ENCODE measurements around the gene SOX9.

SOX9 gene

DNA sequence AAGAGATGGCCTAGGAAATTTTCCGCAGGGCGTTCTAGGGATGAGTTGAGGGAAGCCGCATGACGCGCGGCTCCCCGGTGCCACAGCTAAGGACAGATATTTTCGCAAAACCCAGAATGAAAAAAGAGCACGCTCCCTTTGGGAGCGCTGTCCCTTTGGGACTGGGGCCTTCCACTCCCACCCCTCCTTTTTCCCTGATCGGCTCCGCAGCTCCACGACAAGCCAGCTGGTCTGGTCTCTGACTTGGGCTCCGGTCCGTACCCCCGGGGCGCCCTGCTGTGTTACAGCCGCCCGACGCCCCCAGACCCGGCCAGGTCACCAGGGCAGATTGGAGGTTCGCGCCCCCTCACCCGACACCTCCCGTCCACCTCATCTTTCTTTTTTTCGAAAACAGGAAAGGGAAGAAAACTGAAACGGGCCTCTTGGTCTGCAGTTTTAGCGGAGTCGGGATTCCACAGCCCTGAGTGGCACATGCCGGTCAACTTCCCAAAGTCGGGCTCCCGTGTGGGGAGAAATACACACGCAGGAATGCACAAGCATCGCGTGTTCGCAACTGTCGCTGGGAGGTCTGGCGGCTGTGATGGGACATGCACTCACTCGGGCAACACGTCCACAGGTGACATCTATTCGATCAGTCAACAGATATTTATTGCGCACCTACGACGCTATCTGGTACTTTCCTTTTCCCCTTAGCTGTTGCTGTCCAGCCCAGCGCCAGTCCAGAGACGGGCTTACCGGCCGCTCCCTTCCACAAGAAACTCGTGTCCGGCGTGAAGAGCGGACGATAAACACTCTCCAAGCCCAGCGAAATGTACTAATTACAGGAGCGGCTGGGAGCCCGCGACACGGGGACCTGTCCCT is 3.9 kb upstream of the SOX9 start:
- intact Hi-C loops (cut with DNase I; ENCODE audit: low total_unique reads) = loop anchor here (10.0 kb wide), 1 partner anchor 152 kb away; no protein-coding TSS in a partner anchor
- H3K36me3 ChIP-seq = no peaks in the 10 kb centered on the region
- peaks cover 0 to 33% of the 10 kb centered on the region in 2 donors for H3K27me3 ChIP-seq
- H3K4me3 ChIP-seq = peak overlapping the region; percentile 33 to 48
- no peak overlapping the region for H3K27ac ChIP-seq
- H3K9me3 ChIP-seq = no peaks in the 10 kb centered on the region
- H3K4me1 ChIP-seq = peaks cover 0 to 44% (median 31%) of the 10 kb centered on the region in 4 donors
- TF ChIP-seq, protein P1, sequence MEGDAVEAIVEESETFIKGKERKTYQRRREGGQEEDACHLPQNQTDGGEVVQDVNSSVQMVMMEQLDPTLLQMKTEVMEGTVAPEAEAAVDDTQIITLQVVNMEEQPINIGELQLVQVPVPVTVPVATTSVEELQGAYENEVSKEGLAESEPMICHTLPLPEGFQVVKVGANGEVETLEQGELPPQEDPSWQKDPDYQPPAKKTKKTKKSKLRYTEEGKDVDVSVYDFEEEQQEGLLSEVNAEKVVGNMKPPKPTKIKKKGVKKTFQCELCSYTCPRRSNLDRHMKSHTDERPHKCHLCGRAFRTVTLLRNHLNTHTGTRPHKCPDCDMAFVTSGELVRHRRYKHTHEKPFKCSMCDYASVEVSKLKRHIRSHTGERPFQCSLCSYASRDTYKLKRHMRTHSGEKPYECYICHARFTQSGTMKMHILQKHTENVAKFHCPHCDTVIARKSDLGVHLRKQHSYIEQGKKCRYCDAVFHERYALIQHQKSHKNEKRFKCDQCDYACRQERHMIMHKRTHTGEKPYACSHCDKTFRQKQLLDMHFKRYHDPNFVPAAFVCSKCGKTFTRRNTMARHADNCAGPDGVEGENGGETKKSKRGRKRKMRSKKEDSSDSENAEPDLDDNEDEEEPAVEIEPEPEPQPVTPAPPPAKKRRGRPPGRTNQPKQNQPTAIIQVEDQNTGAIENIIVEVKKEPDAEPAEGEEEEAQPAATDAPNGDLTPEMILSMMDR (IDR thresholded peaks at IDR 0.05) = no peak
- DNase-seq = no peak

DNA sequence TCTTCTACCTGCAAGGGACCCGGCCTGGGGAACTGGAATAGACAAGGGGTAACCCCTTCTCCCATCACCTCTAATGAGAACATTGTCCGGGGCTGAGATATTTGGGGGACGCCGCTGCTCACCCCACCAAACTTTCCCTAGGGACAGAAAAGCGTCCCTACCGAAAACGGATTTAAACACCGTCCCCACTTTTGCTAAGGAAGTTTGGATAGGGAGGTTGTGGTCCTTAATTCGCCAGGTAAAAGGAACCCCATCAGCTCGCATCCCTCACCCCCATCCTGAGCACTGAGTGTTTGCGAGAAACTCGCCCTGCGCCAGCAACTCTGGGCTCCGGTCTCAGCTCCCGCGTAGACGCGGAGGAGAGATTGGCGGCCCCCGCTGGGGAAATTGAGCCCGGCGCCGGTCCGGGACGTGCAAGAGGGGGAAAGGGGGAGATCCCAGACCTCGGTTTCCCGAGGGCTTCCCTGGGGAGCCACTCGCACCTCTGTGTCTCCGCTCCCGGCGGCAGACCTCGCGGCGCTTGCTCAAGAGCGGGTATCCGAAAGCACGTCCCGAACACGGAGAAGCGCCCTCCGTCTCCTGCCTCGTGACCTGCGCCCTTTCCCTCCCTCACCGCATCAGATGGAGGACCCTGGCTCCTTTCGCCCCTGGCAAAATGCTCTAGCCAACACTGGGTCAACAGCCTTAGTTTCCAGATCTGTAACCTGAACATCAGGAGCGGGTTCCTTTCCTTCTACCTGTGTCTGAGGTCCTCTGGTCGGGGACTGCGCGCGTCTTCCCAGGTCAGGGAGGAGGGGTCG is 3.1 kb upstream of the SOX9 start:
- Histone ChIP-seq H3K4me3 (peak overlapping the region; percentile 33 to 48), H3K27ac (no peak overlapping the region), H3K9me3 (no peaks in the 10 kb centered on the region), H3K27me3 (peaks cover 0 to 33% of the 10 kb centered on the region in 2 donors), H3K36me3 (peaks cover 0 to 2% (median 0%) of the 10 kb centered on the region in 3 donors), H3K4me1 (peaks cover 0 to 52% (median 38%) of the 10 kb centered on the region in 4 donors)
- DNase-seq = no peak
- TF ChIP-seq, protein P1 (IDR thresholded peaks at IDR 0.05) = no peak
- intact Hi-C loops (cut with DNase I; ENCODE audit: low total_unique reads) = loop anchor here (10.0 kb wide), 1 partner anchor 153 kb away; no protein-coding TSS in a partner anchor

DNA sequence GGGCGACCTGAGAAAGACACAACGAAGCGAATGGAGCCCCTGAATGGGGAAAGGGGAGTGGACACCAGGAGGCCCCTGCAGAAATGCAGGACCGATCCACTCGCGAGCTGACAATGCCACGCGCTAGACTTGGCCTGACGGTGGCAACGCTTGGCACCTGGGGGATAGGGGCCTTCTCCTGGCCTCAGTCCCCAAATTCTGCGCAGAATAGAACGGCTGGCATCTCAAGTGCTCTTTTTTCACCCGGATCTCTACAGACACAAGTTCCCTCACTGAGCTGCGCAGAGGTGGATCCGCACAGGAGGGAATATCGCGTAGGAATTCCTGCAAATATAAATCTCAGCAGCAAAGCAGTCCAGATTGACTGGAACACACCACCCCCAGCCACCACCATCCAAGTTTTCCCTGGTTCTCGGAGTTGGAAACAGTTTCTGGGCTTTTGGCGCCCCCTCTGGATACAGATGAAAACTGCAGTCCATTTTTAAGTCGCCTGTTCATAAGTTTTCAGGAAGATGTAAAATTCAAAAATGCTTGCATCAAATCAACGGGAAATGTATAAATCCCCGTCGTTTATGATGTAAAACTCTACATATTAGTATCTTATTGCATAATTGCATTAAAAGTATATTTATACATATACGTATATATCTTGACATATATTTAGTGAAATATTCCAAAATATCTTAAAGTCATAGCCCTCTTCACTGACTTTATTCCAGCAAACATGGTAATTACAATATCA is 2.3 kb upstream of the SOX9 start:
- peak; percentile 43 to 78 for DNase-seq
- TF ChIP-seq, protein P1 (IDR thresholded peaks at IDR 0.05) = peak; percentile 81 to 87
- no peaks in the 10 kb centered on the region for H3K9me3 ChIP-seq
- H3K27me3 ChIP-seq = peaks cover 0 to 38% of the 10 kb centered on the region in 2 donors
- H3K4me1 ChIP-seq = peaks cover 0 to 60% (median 44%) of the 10 kb centered on the region in 4 donors
- intact Hi-C loops (cut with DNase I; ENCODE audit: low total_unique reads) = loop anchor here (10.0 kb wide), 1 partner anchor 154 kb away; no protein-coding TSS in a partner anchor
- H3K4me3 ChIP-seq = peak overlapping the region; percentile 33 to 48
- H3K36me3 ChIP-seq = peaks cover 0 to 10% (median 0%) of the 10 kb centered on the region in 3 donors
- H3K27ac ChIP-seq = no peak overlapping the region

DNA sequence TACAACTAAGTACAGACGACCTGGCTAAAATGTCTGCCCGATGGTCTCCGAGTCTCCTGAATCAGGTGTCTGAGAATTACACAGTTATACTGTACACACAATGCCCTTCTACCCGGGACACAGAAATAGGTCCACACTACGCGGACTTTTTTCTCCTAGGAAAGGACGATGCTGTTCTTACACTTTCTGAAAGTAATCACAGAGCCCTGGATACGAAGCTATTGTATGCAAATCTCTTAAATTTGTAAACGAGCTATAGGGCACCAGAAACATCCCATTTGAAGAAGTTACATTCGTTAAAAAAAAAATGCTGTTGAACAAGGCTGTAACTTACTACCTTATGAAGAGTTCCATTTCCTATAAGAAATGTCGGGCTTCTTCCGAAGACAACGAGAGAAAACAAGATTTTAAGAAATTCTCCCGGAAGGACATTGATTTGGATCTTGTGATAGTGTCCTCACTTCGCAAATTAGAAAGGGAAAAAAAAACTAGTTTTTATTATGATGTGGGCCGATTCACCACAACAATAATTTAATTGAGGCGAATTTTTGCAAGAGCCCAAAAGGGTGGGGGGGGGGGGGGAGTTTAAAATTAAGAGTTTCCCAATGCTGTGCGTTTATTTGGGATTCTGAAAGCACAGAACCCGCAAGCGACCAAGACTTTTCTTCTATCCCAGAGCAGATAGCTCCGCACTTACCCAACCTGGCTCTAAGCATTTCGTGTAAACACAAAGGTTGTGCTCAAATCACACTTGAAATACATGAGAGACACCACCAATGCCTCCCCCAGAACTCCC is 1.5 kb upstream of the SOX9 start:
- H3K4me1 ChIP-seq = peaks cover 0 to 60% (median 44%) of the 10 kb centered on the region in 4 donors
- peaks cover 0 to 41% of the 10 kb centered on the region in 2 donors for H3K27me3 ChIP-seq
- H3K36me3 ChIP-seq = peaks cover 0 to 17% (median 0%) of the 10 kb centered on the region in 3 donors
- intact Hi-C loops (cut with DNase I; ENCODE audit: low total_unique reads) = loop anchor here (10.0 kb wide), 1 partner anchor 154 kb away; no protein-coding TSS in a partner anchor
- DNase-seq = no peak
- TF ChIP-seq, protein P1 (IDR thresholded peaks at IDR 0.05) = no peak
- H3K27ac ChIP-seq = no peak overlapping the region
- H3K9me3 ChIP-seq = no peaks in the 10 kb centered on the region
- H3K4me3 ChIP-seq = peak overlapping the region in 1 of 2 donors; percentile 69

All from tibial artery (tissue), 4 donors.